Measurements from ENCODE around the gene ARHGAP45. TPM values are rescaled to one million over a fixed set of nuclear protein-coding genes. Genes with fewer than 3 reads are reported as not detected.

Gene ARHGAP45
- total RNA-seq, 1 donor from 2014 or later = 3.0 TPM

DNA sequence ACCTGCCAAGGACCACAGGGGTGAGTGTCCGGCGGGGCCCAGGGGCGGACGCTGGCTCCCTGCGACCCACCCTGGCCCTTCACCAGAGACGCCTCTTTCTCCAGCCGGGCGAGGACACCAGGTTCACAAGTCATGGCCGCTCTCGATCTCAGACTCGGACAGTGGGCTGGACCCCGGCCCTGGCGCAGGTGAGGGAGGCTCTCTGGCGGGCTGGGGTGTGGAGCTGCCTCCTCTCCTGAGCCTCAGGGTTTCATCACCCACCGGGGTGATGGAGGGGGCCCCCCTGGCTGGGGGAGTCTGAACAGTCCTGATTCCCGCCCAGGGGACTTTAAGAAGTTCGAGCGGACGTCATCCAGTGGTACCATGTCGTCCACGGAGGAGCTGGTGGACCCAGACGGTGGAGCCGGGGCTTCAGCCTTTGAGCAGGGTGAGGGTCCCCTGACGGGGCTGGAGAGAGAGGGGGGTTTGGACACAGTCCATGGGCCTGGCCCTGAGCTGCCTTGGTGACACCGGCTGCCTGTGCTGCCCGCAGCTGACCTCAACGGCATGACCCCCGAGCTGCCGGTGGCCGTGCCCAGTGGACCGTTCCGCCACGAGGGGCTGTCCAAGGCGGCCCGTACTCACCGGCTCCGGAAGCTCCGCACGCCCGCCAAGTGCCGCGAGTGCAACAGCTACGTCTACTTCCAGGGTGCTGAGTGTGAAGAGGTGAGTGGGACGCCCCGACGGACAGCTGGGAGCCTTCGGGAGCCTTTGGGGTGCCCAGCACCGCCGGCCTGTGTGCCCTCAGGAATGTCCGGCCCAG is 13.6 kb downstream of the ARHGAP45 start:
- FAIRE-seq = no peak
- no peak overlapping the region for H3K27ac ChIP-seq (ENCODE audit: low read depth, low read length)

DNA sequence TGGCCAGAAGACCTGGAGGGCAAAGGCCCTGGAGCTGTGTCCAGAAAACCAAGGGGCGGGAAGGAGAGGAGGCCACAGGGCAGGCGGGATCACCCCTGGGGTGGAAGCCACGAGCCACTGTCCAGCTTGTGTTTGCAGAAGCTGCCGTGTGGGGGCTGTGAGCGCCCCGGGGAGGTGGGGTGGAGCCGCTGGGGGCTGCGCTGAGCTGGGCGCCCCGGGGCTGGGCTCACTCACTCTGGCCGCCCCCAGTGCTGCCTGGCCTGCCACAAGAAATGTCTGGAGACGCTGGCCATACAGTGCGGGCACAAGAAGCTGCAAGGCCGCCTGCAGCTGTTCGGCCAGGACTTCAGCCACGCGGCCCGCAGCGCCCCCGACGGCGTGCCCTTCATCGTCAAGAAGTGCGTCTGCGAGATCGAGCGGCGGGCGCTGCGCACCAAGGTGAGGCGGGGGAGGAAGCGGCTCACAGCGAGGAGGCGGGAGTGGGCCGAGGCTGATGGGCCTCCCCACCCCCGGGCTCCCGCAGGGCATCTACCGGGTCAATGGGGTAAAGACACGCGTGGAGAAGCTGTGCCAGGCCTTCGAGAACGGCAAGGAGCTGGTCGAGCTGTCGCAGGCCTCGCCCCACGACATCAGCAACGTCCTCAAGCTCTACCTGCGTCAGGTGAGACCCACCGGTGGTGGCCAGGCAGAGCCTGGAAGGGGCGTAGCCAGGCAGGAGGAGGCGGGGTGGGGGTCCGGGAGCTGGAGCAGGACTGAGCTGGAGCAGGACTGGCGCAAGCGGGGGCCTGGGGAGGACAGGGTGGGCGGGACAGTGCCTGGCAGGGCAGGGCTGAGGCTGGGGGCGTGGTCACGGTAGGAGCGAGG is 14.6 kb downstream of the ARHGAP45 start:
- peaks cover 5% of the 10 kb centered on the region for H3K36me3 Mint-ChIP-seq (ENCODE audit: low read depth, unreplicated experiment)
- Histone ChIP-seq H3K4me1 (ENCODE audit: insufficient read depth, low read length) (no peaks in the 10 kb centered on the region), H3K27ac (ENCODE audit: low read depth, low read length) (no peak overlapping the region), H3K36me3 (ENCODE audit: insufficient read depth, low read length) (no peaks in the 10 kb centered on the region), H2AFZ (ENCODE audit: low read depth, low read length) (no peak overlapping the region), H3K27me3 (ENCODE audit: insufficient read depth, low read length) (no peaks in the 10 kb centered on the region), H3K79me2 (ENCODE audit: insufficient read depth, low read length) (no peaks in the 10 kb centered on the region), H4K20me1 (ENCODE audit: insufficient read depth, low read length) (peaks cover 3% of the 10 kb centered on the region), H3K4me2 (ENCODE audit: low read length) (no peak overlapping the region), H3K9ac (ENCODE audit: low read length) (no peak overlapping the region), H3K4me3 (ENCODE audit: insufficient read depth, low read depth, low read length) (no peak overlapping the region), H3K9me3 (ENCODE audit: insufficient read depth, low read depth, low read length) (no peaks in the 10 kb centered on the region)
- no peak overlapping the region for H3K27ac Mint-ChIP-seq (ENCODE audit: unreplicated experiment)
- no peaks in the 10 kb centered on the region for H3K4me1 Mint-ChIP-seq (ENCODE audit: low read depth, unreplicated experiment)
- no peaks in the 10 kb centered on the region for H3K9me3 Mint-ChIP-seq (ENCODE audit: unreplicated experiment)
- no peak overlapping the region for H3K4me3 Mint-ChIP-seq (ENCODE audit: unreplicated experiment)
- DNase-seq (ENCODE audit: low read depth) = no peak
- FAIRE-seq = no peak
- no peak for TF ChIP-seq EZH2 (IDR thresholded peaks at IDR 0.05; ENCODE audit: insufficient read depth, low read length)
- TF ChIP-seq, protein P1, sequence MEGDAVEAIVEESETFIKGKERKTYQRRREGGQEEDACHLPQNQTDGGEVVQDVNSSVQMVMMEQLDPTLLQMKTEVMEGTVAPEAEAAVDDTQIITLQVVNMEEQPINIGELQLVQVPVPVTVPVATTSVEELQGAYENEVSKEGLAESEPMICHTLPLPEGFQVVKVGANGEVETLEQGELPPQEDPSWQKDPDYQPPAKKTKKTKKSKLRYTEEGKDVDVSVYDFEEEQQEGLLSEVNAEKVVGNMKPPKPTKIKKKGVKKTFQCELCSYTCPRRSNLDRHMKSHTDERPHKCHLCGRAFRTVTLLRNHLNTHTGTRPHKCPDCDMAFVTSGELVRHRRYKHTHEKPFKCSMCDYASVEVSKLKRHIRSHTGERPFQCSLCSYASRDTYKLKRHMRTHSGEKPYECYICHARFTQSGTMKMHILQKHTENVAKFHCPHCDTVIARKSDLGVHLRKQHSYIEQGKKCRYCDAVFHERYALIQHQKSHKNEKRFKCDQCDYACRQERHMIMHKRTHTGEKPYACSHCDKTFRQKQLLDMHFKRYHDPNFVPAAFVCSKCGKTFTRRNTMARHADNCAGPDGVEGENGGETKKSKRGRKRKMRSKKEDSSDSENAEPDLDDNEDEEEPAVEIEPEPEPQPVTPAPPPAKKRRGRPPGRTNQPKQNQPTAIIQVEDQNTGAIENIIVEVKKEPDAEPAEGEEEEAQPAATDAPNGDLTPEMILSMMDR (IDR thresholded peaks at IDR 0.05; ENCODE audit: insufficient read depth, low read depth, low read length) = no peak
- H3K27me3 Mint-ChIP-seq (ENCODE audit: low read depth, unreplicated experiment) = no peaks in the 10 kb centered on the region

More for the DNA sequence above, 13.6 kb downstream of the ARHGAP45 start:
- TF ChIP-seq, protein P1 (IDR thresholded peaks at IDR 0.05; ENCODE audit: insufficient read depth, low read depth, low read length) = no peak
- no peak for TF ChIP-seq EZH2 (IDR thresholded peaks at IDR 0.05; ENCODE audit: insufficient read depth, low read length)
- H3K27me3 Mint-ChIP-seq (ENCODE audit: low read depth, unreplicated experiment) = peaks cover 4% of the 10 kb centered on the region
- DNase-seq (ENCODE audit: low read depth) = no peak
- no peak overlapping the region for H3K4me2 ChIP-seq (ENCODE audit: low read length)
- no peak overlapping the region for H3K4me3 ChIP-seq (ENCODE audit: insufficient read depth, low read depth, low read length)
- H3K36me3 Mint-ChIP-seq (ENCODE audit: low read depth, unreplicated experiment) = peaks cover 5% of the 10 kb centered on the region
- no peaks in the 10 kb centered on the region for H3K9me3 Mint-ChIP-seq (ENCODE audit: unreplicated experiment)
- H3K36me3 ChIP-seq (ENCODE audit: insufficient read depth, low read length) = no peaks in the 10 kb centered on the region
- H3K4me3 Mint-ChIP-seq (ENCODE audit: unreplicated experiment) = no peak overlapping the region
- H3K9me3 ChIP-seq (ENCODE audit: insufficient read depth, low read depth, low read length) = no peaks in the 10 kb centered on the region
- H3K79me2 ChIP-seq (ENCODE audit: insufficient read depth, low read length) = no peaks in the 10 kb centered on the region
- no peaks in the 10 kb centered on the region for H3K4me1 ChIP-seq (ENCODE audit: insufficient read depth, low read length)
- no peaks in the 10 kb centered on the region for H3K4me1 Mint-ChIP-seq (ENCODE audit: low read depth, unreplicated experiment)
- H3K27ac Mint-ChIP-seq (ENCODE audit: unreplicated experiment) = no peak overlapping the region
- H2AFZ ChIP-seq (ENCODE audit: low read depth, low read length) = no peak overlapping the region
- H4K20me1 ChIP-seq (ENCODE audit: insufficient read depth, low read length) = peaks cover 3% of the 10 kb centered on the region
- H3K27me3 ChIP-seq (ENCODE audit: insufficient read depth, low read length) = no peaks in the 10 kb centered on the region
- H3K9ac ChIP-seq (ENCODE audit: low read length) = no peak overlapping the region

Data from astrocyte (in vitro differentiated cells and primary cell).